ENCODE results near the gene STAT5B. TPM values are rescaled to one million over a fixed set of nuclear protein-coding genes. Genes with fewer than 3 reads are reported as not detected.

The STAT5B gene
- polyA plus RNA-seq, 4 donors: 13.4 to 53.6 (median 20.1) TPM

GRCh38 chr17:42200706-42201457 is 75.3 kb downstream of the STAT5B start:
- H3K36me3 ChIP-seq (ENCODE audit: control insufficient read depth in 3 of 3, insufficient read depth in 2 of 3, low read depth in 1 of 3, low read length in 3 of 3): peaks cover 0 to 59% (median 6%) of the 10 kb centered on the region in 3 donors
- H3K27ac ChIP-seq (ENCODE audit: low read depth in 1 of 3, low read length in 2 of 3): peak overlapping the region in 2 of 3 donors; percentile 15 to 60
- no peak overlapping the region for H3K4me3 ChIP-seq (ENCODE audit: low read depth in 1 of 3, low read length in 3 of 3)
- no peaks in the 10 kb centered on the region for H3K27me3 ChIP-seq (ENCODE audit: control insufficient read depth in 3 of 3, insufficient read depth in 3 of 3, low read length in 3 of 3)
- peak; percentile 76 to 80 for DNase-seq
- WGBS, 3 donors: 24 to 55% (median 33%) methylated on average over 14 of the region's 14 CpGs
- no peaks in the 10 kb centered on the region for H3K9me3 ChIP-seq (ENCODE audit: control insufficient read depth in 2 of 2, insufficient read depth in 1 of 2, low read depth in 1 of 2, low read length in 1 of 2)
- FAIRE-seq: no peak
- peaks cover 0 to 20% (median 0%) of the 10 kb centered on the region in 3 donors for H3K4me1 ChIP-seq (ENCODE audit: control insufficient read depth in 3 of 3, insufficient read depth in 2 of 3, low read depth in 1 of 3, low read length in 2 of 3)

GRCh38 chr17:42199416-42200011 is 76.7 kb downstream of the STAT5B start:
- FAIRE-seq: no peak
- Histone ChIP-seq H3K9me3 (ENCODE audit: control insufficient read depth in 2 of 2, insufficient read depth in 1 of 2, low read depth in 1 of 2, low read length in 1 of 2) (no peaks in the 10 kb centered on the region), H3K27ac (ENCODE audit: low read depth in 1 of 3, low read length in 2 of 3) (peak overlapping the region in 1 of 3 donors; percentile 30), H3K4me1 (ENCODE audit: control insufficient read depth in 3 of 3, insufficient read depth in 2 of 3, low read depth in 1 of 3, low read length in 2 of 3) (peaks cover 0 to 20% (median 0%) of the 10 kb centered on the region in 3 donors), H3K36me3 (ENCODE audit: control insufficient read depth in 3 of 3, insufficient read depth in 2 of 3, low read depth in 1 of 3, low read length in 3 of 3) (peaks cover 0 to 48% (median 4%) of the 10 kb centered on the region in 3 donors), H3K4me3 (ENCODE audit: low read depth in 1 of 3, low read length in 3 of 3) (no peak overlapping the region), H3K27me3 (ENCODE audit: control insufficient read depth in 3 of 3, insufficient read depth in 3 of 3, low read length in 3 of 3) (no peaks in the 10 kb centered on the region)
- 84 to 91% (median 88%) methylated on average over 12 of the region's 12 CpGs for WGBS, 3 donors
- no peak for DNase-seq

GRCh38 chr17:42198897-42199296 is 77.3 kb downstream of the STAT5B start:
- WGBS, 3 donors: 74 to 93% (median 89%) methylated on average over 4 of the region's 4 CpGs
- no peak for DNase-seq
- peak overlapping the region in 1 of 3 donors; percentile 57 for H3K27ac ChIP-seq (ENCODE audit: low read depth in 1 of 3, low read length in 2 of 3)

DNA sequence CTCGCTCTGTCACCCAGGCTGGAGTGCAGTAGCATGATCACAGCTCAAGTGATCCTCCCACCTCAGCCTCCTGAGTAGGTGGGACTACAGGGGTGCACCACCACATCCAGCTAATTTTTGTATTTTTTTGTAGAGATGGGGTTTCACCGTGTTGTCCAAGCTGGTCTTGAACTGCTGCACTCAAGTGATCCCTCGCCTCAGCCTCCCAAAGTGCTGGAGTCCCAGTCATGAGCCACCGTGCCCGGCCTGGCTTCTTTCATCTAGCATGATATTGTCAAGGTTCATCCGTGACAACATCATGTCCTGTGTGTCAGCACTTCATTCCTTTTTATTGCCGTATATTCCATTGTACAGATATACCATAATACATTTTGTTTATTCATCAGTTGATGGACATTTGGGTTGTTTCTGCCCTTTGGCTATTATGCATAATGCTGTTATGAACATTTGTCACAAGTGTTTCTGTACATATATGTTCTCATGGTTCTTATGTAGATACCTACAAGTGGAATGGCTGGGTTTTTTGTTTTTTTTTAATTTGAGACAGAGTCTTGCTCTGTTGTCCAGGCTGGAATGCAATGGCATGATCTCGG is 78.5 kb downstream of the STAT5B start:
- Histone ChIP-seq H3K27ac (ENCODE audit: low read depth in 1 of 3, low read length in 2 of 3) (no peak overlapping the region), H3K27me3 (ENCODE audit: control insufficient read depth in 3 of 3, insufficient read depth in 3 of 3, low read length in 3 of 3) (no peaks in the 10 kb centered on the region), H3K9me3 (ENCODE audit: control insufficient read depth in 2 of 2, insufficient read depth in 1 of 2, low read depth in 1 of 2, low read length in 1 of 2) (no peaks in the 10 kb centered on the region), H3K4me1 (ENCODE audit: control insufficient read depth in 3 of 3, insufficient read depth in 2 of 3, low read depth in 1 of 3, low read length in 2 of 3) (peaks cover 0 to 30% (median 5%) of the 10 kb centered on the region in 3 donors), H3K36me3 (ENCODE audit: control insufficient read depth in 3 of 3, insufficient read depth in 2 of 3, low read depth in 1 of 3, low read length in 3 of 3) (peaks cover 0 to 40% (median 0%) of the 10 kb centered on the region in 3 donors), H3K4me3 (ENCODE audit: low read depth in 1 of 3, low read length in 3 of 3) (no peak overlapping the region)
- WGBS, 3 donors: 93 to 94% (median 93%) methylated on average over 8 of the region's 8 CpGs
- DNase-seq (no peak), FAIRE-seq (no peak)

More at GRCh38 chr17:42198897-42199296, 77.3 kb downstream of the STAT5B start:
- Histone ChIP-seq H3K4me3 (ENCODE audit: low read depth in 1 of 3, low read length in 3 of 3) (no peak overlapping the region), H3K9me3 (ENCODE audit: control insufficient read depth in 2 of 2, insufficient read depth in 1 of 2, low read depth in 1 of 2, low read length in 1 of 2) (no peaks in the 10 kb centered on the region), H3K27me3 (ENCODE audit: control insufficient read depth in 3 of 3, insufficient read depth in 3 of 3, low read length in 3 of 3) (no peaks in the 10 kb centered on the region), H3K4me1 (ENCODE audit: control insufficient read depth in 3 of 3, insufficient read depth in 2 of 3, low read depth in 1 of 3, low read length in 2 of 3) (peaks cover 0 to 21% (median 0%) of the 10 kb centered on the region in 3 donors), H3K36me3 (ENCODE audit: control insufficient read depth in 3 of 3, insufficient read depth in 2 of 3, low read depth in 1 of 3, low read length in 3 of 3) (peaks cover 0 to 44% (median 0%) of the 10 kb centered on the region in 3 donors)
- FAIRE-seq: no peak

DNA sequence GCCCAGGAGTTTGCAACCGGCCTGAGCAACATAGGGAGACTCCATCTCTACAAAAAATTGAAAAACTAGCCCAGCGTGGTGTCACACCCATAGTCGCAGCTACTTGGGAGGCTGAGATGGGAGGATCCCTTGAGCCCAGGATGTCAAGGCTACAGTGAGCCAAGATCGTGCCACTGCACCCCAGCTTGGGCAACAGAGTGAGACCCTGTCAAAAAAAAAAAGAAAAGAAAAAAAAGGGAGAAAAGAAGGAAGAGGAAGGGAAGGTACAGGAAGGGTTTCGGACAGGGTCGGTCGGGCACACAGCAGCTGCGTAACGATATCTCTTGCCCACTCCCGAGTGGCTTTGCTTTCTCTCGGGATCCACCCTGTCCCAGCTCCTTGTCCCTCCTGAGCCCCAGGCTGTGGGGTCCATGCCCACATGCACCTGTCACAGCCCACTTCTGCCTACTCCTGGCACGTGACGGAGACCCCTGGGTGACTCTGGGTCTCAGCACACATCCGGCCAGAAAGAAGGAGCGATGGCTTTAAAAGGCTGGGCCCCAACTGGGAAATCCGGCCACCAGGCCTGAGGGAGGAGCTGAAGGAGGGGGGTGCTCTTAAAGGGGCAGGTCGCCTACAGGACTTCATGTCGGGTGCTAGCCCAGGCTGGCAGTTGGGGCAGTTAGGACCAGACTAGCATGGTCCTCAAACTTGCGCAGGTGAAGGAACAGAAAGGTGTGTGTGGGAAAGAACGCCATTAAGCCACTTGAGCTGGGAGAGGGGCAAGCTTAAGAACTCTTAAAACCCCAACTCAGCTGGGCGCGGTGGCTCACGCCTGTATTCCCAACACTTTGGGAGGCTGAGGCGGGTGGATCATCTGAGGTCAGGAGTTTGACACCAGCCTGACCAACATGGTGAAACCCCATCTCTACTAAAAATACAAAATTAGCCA is 82.0 kb downstream of the STAT5B start, which contains the start of gene GHDC:
GHDC (minus strand) TSS at position 526 of the 931 bp plus-strand sequence. CDS start 913 bp downstream, outside the sequence.
- Histone ChIP-seq H3K27me3 (ENCODE audit: control insufficient read depth in 3 of 3, insufficient read depth in 3 of 3, low read length in 3 of 3) (no peaks in the 10 kb centered on the region), H3K4me3 (ENCODE audit: low read depth in 1 of 3, low read length in 3 of 3) (peak within 1 kb of the TSS; percentile 71 to 85 (median 77)), H3K27ac (ENCODE audit: low read depth in 1 of 3, low read length in 2 of 3) (peak within 1 kb of the TSS in 2 of 3 donors; percentile 4 to 87), H3K9me3 (ENCODE audit: control insufficient read depth in 2 of 2, insufficient read depth in 1 of 2, low read depth in 1 of 2, low read length in 1 of 2) (no peaks in the 10 kb centered on the region), H3K4me1 (ENCODE audit: control insufficient read depth in 3 of 3, insufficient read depth in 2 of 3, low read depth in 1 of 3, low read length in 2 of 3) (peaks cover 0 to 10% (median 5%) of the 10 kb centered on the region in 3 donors), H3K36me3 (ENCODE audit: control insufficient read depth in 3 of 3, insufficient read depth in 2 of 3, low read depth in 1 of 3, low read length in 3 of 3) (peaks cover 0 to 33% (median 0%) of the 10 kb centered on the region in 3 donors)
- FAIRE-seq: no peak
- peak; percentile 90 to 91 for DNase-seq
- WGBS, 3 donors: 13 to 19% (median 14%) methylated on average over 24 of the region's 24 CpGs

- FAIRE-seq (no peak), DNase-seq (no peak)
- H3K27ac ChIP-seq (ENCODE audit: low read depth in 1 of 3, low read length in 2 of 3): no peak overlapping the region
- peaks cover 0 to 10% (median 5%) of the 10 kb centered on the region in 3 donors for H3K4me1 ChIP-seq (ENCODE audit: control insufficient read depth in 3 of 3, insufficient read depth in 2 of 3, low read depth in 1 of 3, low read length in 2 of 3)
- peaks cover 0 to 27% (median 0%) of the 10 kb centered on the region in 3 donors for H3K36me3 ChIP-seq (ENCODE audit: control insufficient read depth in 3 of 3, insufficient read depth in 2 of 3, low read depth in 1 of 3, low read length in 3 of 3)
- peak overlapping the region in 2 of 3 donors; percentile 77 to 85 for H3K4me3 ChIP-seq (ENCODE audit: low read depth in 1 of 3, low read length in 3 of 3)
- 74 to 77% (median 76%) methylated on average over 12 of the region's 12 CpGs for WGBS, 3 donors
- no peaks in the 10 kb centered on the region for H3K27me3 ChIP-seq (ENCODE audit: control insufficient read depth in 3 of 3, insufficient read depth in 3 of 3, low read length in 3 of 3)
- no peaks in the 10 kb centered on the region for H3K9me3 ChIP-seq (ENCODE audit: control insufficient read depth in 2 of 2, insufficient read depth in 1 of 2, low read depth in 1 of 2, low read length in 1 of 2)
Measured at GRCh38 chr17:42193216-42193968, 82.8 kb downstream of the STAT5B start.

Measured in small intestine (tissue), 7 donors.